IPS-18c (cell line): ENCODE results near the gene CRABP2.

ENCODE experiments used
- H3K4me3 ChIP-seq: 2 replicates; pipeline ENCODE4 v1.7.0; 2013; ENCODE audit warnings: low read depth, mild to moderate bottlenecking, low read length, moderate library complexity; ENCODE audit not compliant: insufficient read depth
- H3K9me3 ChIP-seq: one replicate; pipeline ENCODE4 v1.6.1; 2013; ENCODE audit warnings: mild to moderate bottlenecking, low read length, moderate library complexity; ENCODE audit not compliant: control insufficient read depth, insufficient read depth

CRABP2 gene

DNA sequence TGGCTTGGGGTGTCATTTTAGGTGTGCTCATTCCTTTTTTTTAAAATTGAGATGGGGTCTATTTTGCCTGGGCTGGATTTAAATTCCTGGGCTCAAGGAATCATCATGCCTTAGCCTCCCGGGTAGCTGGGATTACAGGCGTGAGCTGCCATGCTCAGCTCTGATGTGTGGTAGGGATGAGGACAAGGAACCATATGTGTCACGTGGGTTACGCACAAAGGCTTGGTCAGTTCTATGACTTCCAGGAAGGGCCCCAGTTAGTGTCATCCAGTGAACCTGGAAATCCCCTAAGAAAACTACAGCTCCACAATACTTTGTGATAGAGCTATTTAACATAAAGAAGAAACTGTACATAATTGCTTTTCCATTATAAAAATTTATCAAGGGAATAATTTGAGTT, 16.2 kb upstream of the CRABP2 start:
- Histone ChIP-seq H3K9me3 (no peaks in the 10 kb centered on the region), H3K4me3 (no peak overlapping the region)

DNA sequence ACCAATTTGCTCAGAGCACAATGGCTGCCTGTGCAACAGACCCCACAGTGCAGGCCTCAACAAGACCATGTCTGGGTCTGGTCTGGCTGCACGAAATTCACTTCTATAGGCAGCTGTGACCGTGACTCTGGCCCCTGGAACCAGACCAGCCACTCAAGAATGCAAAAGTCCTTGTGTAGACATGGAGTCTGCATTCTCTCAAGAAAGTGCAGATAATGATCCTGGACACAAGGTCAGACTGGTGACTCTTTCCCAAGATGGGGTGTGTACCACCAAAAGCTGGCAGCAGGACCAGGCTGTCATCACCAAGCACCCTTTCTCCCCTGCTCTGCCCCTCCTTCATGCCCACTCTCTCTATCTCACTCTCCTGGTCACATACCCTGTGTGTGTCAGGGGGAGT, 15.7 kb upstream of the CRABP2 start:
- H3K4me3 ChIP-seq: no peak overlapping the region

DNA sequence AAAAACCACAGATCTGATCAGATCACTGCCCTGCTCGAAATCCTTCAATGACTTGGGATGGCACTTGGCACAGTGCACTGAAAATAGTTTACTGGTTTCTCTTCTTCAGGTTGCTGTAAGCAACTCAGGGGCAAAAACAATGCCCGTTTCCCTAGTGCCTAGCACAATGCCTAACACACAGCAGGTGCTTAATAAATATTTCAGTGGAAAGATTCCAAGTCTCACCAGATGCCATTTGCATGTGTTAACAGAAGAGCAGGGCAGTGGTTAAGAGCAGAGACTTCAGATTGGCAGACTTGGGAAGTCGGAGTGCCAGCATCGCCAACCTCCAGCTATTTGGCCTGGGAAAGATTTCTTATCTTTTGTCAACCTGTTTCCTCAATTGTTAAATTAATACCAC, 12.0 kb upstream of the CRABP2 start:
- H3K9me3 ChIP-seq: no peaks in the 10 kb centered on the region

More for the DNA sequence above, 15.7 kb upstream of the CRABP2 start:
- no peaks in the 10 kb centered on the region for H3K9me3 ChIP-seq

DNA sequence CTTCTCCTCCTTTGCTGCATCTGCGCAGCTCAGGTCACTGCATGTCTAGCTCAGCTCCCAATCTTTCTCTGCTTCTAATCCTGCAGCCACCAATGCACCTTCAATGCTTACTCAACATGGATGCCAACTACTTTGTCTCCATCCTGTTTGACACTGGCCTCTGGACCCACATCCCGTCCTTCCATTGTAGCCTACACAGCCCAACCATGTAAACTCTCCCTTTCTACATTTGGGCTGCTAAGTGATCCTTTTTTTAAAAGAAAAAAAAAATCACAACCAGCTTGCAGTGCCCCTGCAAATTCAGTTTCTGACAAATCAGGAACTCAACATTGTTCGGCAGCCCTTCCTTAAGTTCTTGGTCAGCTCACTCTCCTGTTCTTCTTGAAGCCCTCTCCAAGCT, 9.4 kb upstream of the CRABP2 start:
- Histone ChIP-seq H3K4me3 (no peak overlapping the region), H3K9me3 (no peaks in the 10 kb centered on the region)

More for the DNA sequence above, 12.0 kb upstream of the CRABP2 start:
- H3K4me3 ChIP-seq: no peak overlapping the region

DNA sequence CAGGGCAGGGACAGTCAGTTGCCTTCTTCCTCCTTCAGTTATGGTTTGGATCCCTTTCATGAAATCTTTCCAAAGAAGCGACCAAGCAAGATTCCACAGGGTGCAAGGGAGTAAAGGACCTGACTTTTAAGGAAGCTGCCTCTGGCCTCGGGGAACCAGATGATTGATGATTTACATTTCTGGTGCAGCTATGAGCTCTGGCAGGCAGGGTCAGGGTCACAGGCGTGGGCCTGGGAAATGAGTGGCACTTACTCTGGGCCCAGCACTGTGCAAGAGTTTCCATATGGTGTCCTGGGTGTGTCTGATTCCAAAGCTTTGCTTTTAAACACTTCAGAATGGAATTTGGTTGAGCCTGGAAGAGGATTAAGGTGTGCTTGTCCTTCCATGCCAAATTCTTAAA, 7.2 kb upstream of the CRABP2 start:
- Histone ChIP-seq H3K4me3 (no peak overlapping the region), H3K9me3 (no peaks in the 10 kb centered on the region)

DNA sequence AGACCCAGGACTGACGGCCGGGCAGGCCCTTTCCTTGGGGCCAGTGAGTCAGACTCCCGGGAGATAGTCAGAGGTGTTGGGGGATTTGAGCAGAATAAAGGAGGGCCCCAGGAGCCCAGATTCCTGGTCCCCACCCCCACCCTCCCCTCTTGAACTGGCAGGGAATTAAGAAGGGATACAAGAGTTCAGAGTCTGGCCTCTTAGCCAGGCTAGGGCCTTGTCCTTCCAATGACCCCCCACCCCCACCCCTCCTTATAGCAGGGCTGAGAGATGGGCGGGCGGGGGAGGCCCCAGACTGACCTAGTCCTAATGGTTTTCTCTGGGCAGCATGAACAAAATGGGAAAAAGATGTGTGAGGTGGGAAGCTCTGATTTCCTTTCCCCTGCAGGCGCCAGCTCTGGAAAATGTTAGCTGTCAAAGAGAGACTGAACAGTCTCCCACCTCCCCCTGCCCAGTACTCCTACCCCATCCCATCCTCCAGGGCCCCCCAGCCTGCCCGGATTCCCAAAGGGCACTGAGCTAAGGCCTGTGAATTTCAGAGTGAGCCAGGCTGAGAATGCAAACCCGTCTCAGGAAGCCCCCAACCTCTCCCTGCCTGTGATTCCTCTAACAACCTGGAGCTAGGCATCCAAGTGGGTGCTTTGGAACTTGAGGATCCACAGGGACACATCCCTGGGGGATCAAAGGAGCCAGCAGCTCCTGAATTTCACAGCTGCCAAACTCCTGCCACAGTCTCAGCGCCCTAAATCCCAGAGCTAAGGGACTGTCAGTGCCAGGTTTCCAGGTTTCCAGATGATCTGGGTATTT, 5.8 kb upstream of the CRABP2 start:
- peak overlapping the region; percentile 20; the same call in 1 of the 2 replicates for H3K4me3 ChIP-seq
- H3K9me3 ChIP-seq: no peaks in the 10 kb centered on the region

DNA sequence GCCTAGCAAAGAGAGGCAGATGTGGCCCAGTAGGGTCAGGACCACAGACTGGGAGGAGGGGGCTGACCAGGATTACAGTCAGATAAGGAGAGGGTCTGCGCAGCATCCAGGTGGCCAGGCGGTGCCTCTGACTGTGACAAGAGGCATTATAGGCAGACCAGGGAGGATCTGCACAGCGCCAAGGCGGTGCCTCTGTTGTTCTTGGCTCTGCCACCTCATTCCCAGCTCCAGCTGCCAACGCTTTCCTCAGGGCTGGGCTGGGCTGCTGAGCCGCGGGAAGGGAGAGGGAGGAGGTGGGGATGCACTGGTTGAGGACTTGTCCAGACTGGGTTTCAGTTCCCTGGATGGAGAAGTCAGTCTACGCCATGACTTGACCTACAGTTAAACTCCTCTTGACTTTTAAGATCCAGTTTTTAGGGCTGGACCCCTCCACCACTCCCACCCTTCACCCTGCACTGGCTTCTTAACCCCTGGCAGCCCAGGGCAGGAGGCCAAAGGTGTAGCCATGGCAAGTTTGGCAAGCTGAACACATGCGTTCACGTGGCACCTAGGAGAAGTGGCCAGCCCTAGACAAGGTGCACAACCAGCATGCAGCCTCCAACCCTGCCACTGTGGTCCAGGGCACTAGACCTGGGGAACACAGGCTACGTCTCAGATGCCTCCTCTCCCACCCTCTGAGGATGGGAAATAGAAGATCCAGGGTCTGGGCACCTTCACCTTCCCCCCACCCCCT, 4.5 kb upstream of the CRABP2 start:
- Histone ChIP-seq H3K4me3 (no peak overlapping the region; the same call in 1 of the 2 replicates), H3K9me3 (no peaks in the 10 kb centered on the region)

DNA sequence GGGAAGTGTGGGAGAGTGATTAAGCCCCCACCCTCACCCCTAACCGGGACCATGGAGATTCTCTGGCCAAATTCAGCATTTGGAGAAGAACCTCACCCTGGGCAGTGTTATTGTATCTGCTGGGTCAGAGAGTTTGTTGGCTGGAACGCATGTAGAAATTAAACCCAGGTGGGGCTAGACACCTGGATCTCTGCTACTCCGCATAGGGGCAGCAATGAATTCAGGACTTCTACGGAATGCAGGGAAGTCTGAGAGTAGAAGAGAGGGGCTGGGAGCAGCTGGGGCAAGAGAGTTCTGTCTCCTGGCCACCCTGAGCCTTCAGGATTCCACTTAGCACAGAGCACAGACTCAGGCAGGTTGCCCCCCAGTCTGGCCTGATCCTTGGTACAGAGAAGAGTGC, 3.6 kb upstream of the CRABP2 start:
- Histone ChIP-seq H3K9me3 (no peaks in the 10 kb centered on the region), H3K4me3 (peak overlapping the region; percentile 22)

DNA sequence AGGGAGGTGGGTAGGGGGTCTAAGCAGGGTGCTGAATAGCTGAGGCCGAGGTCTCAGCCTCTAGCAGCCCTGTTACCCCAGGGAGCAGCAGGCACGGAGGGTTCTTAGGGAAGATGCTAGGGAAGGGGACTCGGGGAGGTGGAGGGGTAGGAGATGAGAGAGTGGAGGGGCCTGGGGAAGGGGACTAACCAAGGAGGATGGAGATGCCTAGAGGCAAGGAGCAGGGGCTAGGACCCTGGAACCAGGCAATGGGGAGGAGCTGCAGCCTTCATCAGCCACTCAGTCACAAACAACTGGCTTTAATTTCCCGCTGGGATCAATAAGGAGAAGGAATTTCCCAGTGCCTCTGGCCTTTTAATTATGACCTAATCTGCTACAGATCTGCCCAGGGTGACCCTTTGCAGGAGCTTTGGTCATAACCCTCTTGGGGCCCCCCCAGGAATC, 2.9 kb upstream of the CRABP2 start:
- Histone ChIP-seq H3K9me3 (no peaks in the 10 kb centered on the region), H3K4me3 (peak overlapping the region; percentile 22)

DNA sequence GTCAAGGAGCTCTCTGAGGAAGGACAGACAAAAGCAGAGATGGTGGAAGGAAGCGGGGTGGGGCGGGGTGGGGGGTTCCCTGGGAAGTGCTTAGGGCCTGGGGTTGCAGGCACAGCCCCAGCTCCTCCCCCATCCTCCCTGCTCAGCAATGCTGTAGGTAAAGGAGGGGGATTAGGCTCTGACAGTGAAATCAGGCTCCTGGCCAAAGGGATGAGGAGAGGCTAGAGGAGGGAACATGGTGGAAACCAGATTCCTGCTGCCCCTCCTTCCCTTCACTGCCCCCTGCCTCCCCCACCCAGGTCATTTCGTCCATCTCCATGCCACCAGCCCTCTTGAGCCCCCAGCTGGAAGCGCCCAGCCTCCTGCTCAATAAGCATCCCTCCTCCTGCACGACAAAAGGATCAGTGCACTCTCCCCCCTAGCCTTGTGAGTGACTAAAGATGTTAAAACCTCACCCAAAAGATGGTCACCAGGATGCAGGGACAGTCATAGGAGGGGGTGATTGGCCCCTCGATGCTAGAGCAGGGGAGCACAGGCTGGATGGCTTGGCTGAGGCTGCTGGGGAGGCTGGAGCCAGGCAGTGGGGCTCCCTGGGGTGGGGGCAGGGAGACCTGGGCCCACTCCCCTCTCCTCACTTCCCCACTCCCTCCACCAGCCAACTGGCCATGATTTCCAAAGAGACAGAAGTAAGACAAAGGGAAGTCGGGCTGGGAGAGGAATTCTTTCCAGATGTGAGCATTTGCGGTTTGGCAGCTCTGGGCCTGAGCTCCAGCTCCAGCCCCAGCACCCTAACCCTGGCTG, 2.2 kb upstream of the CRABP2 start:
- peak overlapping the region; percentile 81 for H3K4me3 ChIP-seq
- H3K9me3 ChIP-seq: no peaks in the 10 kb centered on the region

DNA sequence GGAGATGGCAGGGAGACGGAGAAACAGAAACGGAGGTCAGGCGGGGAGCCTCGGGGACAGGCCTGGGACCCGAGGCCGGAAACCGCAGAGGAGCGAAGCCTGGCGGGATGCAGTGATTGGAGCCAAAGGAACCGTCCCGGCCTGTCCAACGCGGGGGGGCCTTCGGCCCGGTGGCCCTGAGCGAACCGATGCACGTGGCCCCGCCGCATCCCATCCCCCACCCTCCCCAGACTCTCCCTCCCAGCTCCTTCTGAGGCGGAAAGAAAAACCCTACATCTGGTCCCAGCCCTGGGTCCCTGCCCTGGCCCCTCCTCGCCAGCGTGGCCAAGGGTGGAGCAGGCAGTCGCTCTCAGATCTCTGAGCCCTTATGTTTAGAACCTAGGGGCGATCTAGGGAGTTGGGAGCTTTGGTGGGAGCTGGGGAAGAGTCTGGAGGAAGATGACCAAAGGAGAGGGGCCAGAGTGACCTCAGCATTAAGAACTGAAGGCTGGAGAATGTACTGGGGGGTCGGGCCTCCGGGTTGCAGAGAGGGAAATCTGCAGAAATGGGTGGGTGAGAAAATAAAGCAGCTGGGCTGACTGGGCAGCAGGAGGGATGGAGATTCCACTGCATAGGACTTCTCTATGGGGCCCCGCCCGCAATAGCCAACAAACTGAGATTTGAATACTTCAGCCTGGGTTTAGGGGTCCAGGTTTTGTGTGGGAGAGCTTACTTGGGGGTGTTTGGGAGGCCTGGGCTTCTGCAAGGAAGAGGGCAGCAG, 1.5 kb upstream of the CRABP2 start:
- Histone ChIP-seq H3K4me3 (peak overlapping the region; percentile 81), H3K9me3 (no peaks in the 10 kb centered on the region)

DNA sequence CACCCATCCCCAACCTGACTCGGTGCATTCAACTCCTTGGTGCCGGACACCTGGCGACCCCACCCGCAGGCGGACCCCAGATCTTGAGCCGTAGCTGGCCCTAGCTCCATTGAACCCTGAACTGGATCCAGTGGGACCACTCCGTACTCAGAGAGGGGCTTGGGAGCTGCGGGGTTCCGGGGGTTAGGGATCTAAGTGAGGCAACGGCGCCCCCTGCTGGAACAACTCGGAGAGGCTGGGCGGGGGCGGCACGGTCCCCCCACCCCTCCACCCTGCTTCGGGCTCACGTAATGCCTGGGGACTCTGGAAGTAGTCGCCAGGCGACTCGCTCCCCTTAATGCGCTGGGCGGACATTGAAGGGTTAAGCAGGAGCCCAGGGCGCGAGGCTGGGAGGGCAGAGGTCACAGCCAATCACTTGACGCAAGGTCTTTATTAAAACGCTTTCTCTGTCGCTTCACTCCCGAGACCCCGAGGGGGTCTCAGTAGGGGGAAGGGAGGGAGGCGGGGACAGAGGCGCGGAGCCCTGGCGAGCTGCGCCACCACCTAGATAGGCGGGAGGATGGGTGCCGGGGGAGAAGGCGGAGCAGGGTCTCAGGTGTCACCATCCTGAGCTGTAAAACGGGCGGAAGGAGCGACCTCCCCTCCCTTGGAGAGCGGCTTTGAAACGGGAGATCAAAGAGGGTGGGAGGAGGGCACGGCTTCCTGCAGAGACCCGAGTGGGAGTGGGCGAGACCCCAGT, 704 bp upstream of the CRABP2 start:
- Histone ChIP-seq H3K9me3 (no peaks in the 10 kb centered on the region), H3K4me3 (peak overlapping the region; percentile 81)

DNA sequence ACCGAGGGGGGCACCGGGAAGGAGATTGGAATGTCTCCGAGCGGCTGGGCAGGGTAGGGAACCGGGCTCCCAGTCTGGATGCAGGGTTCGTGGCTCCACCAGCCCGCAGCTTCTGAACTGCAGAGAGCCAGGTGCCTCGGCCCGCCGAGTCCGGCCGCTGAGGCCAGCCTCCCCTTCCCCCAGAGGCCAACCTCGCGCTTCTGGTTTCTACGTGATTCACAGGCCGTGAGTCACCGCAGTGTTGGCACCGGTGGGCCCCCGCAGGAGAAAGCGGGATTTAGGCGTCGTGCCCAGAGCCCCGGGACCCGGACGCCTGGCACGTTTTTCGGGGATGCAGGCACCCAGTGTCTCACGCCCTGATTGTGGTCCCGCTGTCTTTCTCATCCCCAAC, 458 bp downstream of the CRABP2 start:
- peak overlapping the region; percentile 81 for H3K4me3 ChIP-seq
- no peaks in the 10 kb centered on the region for H3K9me3 ChIP-seq

DNA sequence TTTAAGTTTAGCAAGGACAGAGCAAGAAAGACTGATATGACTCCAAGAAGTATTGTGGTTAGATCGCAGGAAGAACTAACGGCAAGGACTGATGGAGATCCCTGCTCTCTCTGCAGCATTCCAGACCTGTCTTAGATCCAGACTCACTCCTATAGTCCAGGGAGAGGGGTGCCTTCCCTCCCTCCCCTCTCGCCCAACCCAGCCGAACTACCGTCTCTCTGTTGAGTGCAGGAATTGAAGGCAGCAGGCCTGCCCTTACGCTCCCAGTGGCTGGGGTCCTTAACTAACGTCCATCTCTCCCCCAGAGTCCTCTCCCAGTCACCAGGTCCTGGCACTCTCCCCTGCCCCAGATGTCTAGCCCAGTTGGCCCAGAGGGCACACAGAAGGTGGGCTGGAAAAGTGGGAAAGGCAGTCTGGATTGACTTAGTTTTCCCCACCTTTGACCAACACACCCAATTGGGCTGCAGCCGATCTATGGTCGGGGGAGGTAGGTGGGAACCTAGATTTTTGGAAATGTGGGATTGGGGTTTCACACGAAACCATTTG, 1.1 kb downstream of the CRABP2 start:
- no peaks in the 10 kb centered on the region for H3K9me3 ChIP-seq
- peak overlapping the region; percentile 81 for H3K4me3 ChIP-seq

DNA sequence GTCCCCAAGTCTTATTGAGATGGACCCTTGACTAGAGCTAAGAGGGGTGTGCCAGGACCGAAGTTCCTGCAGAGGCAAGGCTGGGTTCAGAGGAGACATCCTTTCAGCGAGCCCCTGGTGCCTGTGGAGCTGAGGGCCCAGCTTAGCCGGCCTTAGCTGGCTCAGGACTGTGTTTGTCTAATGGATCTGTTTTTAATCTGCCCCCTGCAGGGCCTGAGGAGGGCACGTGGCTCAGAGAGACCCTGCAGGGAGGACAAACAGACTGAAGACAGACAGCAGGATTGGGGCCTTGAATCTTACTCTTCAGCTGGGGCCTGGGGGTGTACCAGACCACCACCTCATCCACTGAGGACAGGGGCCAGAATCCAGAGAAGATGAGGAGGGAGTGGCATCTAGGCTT, 1.6 kb downstream of the CRABP2 start:
- Histone ChIP-seq H3K9me3 (no peaks in the 10 kb centered on the region), H3K4me3 (peak overlapping the region; percentile 81; the same call in 1 of the 2 replicates)

DNA sequence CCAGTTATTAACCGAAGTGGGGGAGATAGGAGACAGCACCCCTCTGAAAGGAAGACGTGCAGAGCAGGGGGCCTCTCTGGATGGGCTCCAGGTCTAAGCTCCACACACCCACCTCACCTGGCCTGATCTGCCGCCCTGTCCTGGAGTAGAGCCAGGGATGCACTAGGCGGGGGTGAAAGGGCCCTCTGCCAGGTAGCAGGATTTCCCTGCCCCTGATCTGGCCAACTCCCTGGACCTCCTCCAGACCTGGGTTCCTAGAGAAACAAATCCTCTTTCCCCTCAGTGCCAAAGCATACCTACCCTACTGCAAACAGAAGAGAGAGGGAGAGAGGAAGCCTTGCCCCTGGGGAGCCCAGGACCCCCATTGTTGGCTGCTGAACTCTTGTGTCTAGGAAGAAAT, 2.0 kb downstream of the CRABP2 start:
- Histone ChIP-seq H3K9me3 (no peaks in the 10 kb centered on the region), H3K4me3 (peak overlapping the region; percentile 81; the same call in 1 of the 2 replicates)
